NCI-H2107 treated with DMSO at 0.1 percent for 48 hours (cell line): ENCODE measurements around the gene ILF3.

Experiments
- DNase-seq: peaks from one replicate; lab custom pipeline; 2025; ENCODE audit not compliant: unreplicated experiment; lab: John Stamatoyannopoulos, UW

ILF3 gene

GRCh38 chr19:10694706-10695307 lies 40.7 kb downstream of the ILF3 start:
- DNase-seq = no peak

GRCh38 chr19:10695401-10696398 lies 41.6 kb downstream of the ILF3 start:
- DNase-seq = peak; percentile 89

GRCh38 chr19:10699650-10700335 lies 45.6 kb downstream of the ILF3 start:
- peak; percentile 48 for DNase-seq

- no peak for DNase-seq
Observed at GRCh38 chr19:10701955-10702525, 47.9 kb downstream of the ILF3 start.

- no peak for DNase-seq
Observed at GRCh38 chr19:10706990-10707389, 52.8 kb downstream of the ILF3 start.

GRCh38 chr19:10707440-10707839 lies 53.3 kb downstream of the ILF3 start:
- DNase-seq = no peak

GRCh38 chr19:10708291-10708690 lies 54.1 kb downstream of the ILF3 start:
- no peak for DNase-seq

GRCh38 chr19:10712045-10712444 lies 57.9 kb downstream of the ILF3 start:
- no peak for DNase-seq

- DNase-seq = no peak
Observed at GRCh38 chr19:10712754-10713153, 58.6 kb downstream of the ILF3 start.

GRCh38 chr19:10713317-10713716 lies 59.2 kb downstream of the ILF3 start:
- DNase-seq = no peak

GRCh38 chr19:10717054-10717355 lies 62.9 kb downstream of the ILF3 start:
- no peak for DNase-seq

GRCh38 chr19:10717356-10718204 lies 63.4 kb downstream of the ILF3 start, which contains the start of gene DNM2:
Gene DNM2, plus strand, starts transcription at chr19:10718079. Its CDS starts 164 bp downstream, at chr19:10718243.
- DNase-seq = peak; percentile 100

- DNase-seq = no peak
Observed at GRCh38 chr19:10718205-10719196, 64.4 kb downstream of the ILF3 start.

- no peak for DNase-seq
Observed at GRCh38 chr19:10719466-10719961, 65.4 kb downstream of the ILF3 start.

GRCh38 chr19:10720607-10721125 lies 66.5 kb downstream of the ILF3 start:
- no peak for DNase-seq

- DNase-seq = no peak
Observed at GRCh38 chr19:10723591-10723990, 69.4 kb downstream of the ILF3 start.

GRCh38 chr19:10724573-10725071 lies 70.5 kb downstream of the ILF3 start:
- no peak for DNase-seq

- DNase-seq = no peak
Observed at GRCh38 chr19:10725415-10725814, 71.3 kb downstream of the ILF3 start.

- DNase-seq = no peak
Observed at GRCh38 chr19:10726268-10726667, 72.1 kb downstream of the ILF3 start.
